ENCODE data around the gene SCIN.

The SCIN gene

DNA sequence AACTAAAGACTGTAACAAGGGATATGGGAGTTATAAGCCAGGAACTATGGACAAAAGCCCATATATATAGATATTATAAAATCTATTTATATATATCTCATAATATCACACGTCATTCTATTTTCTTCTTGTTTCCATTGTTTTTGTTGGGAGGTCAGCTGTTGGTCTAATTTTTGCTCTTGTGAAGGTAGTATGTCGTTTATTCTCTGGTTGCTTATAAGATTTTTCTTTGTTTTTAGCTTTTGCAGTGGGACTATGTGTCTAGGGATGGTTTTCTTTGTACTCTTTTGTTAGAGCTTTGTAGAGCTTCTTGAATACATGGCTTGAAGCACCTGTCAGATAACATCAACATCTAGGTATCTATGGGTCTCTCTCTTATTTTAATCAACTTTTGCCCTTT lies 130.9 kb downstream of the SCIN start:
- no peak overlapping the region for H3K18ac ChIP-seq (ENCODE audit: low read length)
- H3K23ac ChIP-seq (ENCODE audit: low read length), result no peak overlapping the region
- H2AFZ ChIP-seq (ENCODE audit: insufficient read depth, low read length, poor library complexity), result no peak overlapping the region
- no peak overlapping the region for H3K4ac ChIP-seq (ENCODE audit: low read depth, low read length)
- no peak overlapping the region for H3K4me3 ChIP-seq (ENCODE audit: low read depth, low read length)
- H4K91ac ChIP-seq (ENCODE audit: low read depth, low read length), result no peak overlapping the region
- H2BK120ac ChIP-seq (ENCODE audit: insufficient read depth, low read length, poor library complexity), result no peak overlapping the region
- H3K27me3 ChIP-seq (ENCODE audit: insufficient read depth, low read length), result no peaks in the 10 kb centered on the region
- no peak overlapping the region for H3K14ac ChIP-seq (ENCODE audit: low read length)
- no CpG with 5 or more reads among the region's 2 CpGs for WGBS (ENCODE audit: extremely low coverage, insufficient coverage, insufficient read length)
- H3K4me1 ChIP-seq (ENCODE audit: control insufficient read depth in 1 of 2, insufficient read depth in 2 of 2, low read length in 2 of 2), result no peaks in the 10 kb centered on the region
- no peak overlapping the region for H2BK12ac ChIP-seq (ENCODE audit: low read length)
- no peak for DNase-seq
- no peaks in the 10 kb centered on the region for H3K9me3 ChIP-seq (ENCODE audit: insufficient read depth, low read depth, low read length)
- H2BK5ac ChIP-seq (ENCODE audit: low read depth, low read length, poor library complexity), result no peak overlapping the region
- no peaks in the 10 kb centered on the region for H3K79me2 ChIP-seq (ENCODE audit: control insufficient read depth, insufficient read depth, low read length, poor library complexity)
- H2AK5ac ChIP-seq (ENCODE audit: low read length), result no peak overlapping the region
- no peak overlapping the region for H4K12ac ChIP-seq (ENCODE audit: low read depth, low read length)
- H3K36me3 ChIP-seq (ENCODE audit: control insufficient read depth in 1 of 2, insufficient read depth in 2 of 2, low read length in 2 of 2), result no peaks in the 10 kb centered on the region
- H3K79me1 ChIP-seq (ENCODE audit: low read length), result no peaks in the 10 kb centered on the region
- no peak overlapping the region for H4K8ac ChIP-seq (ENCODE audit: low read depth, low read length)
- H3K4me2 ChIP-seq (ENCODE audit: low read length), result no peak overlapping the region
- H3K27ac ChIP-seq (ENCODE audit: low read depth, low read length), result no peak overlapping the region
- H3K9ac ChIP-seq (ENCODE audit: low read length), result no peak overlapping the region

DNA sequence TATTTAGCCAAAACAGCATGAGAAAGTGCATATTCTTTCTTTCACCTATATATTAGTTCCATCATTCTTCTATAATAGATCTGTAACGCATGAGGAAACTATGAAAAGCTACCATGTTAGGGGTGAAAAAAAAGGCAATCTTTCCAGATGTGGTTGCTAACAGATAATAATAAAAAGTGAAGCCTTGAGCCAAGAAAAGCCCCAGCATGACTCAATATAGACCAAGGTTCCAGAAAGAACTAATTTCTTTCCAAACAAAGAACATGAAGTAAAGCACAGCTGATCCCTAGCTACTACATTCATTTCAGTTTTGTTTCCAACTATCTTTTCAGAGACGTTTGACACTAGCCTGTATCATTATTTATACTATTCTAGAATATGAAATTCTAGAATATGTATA lies 133.4 kb downstream of the SCIN start:
- Histone ChIP-seq H3K14ac (ENCODE audit: low read length) (no peak overlapping the region), H3K4me1 (ENCODE audit: control insufficient read depth in 1 of 2, insufficient read depth in 2 of 2, low read length in 2 of 2) (no peaks in the 10 kb centered on the region), H2AK5ac (ENCODE audit: low read length) (no peak overlapping the region), H2BK5ac (ENCODE audit: low read depth, low read length, poor library complexity) (no peak overlapping the region), H3K18ac (ENCODE audit: low read length) (no peak overlapping the region), H2BK12ac (ENCODE audit: low read length) (no peak overlapping the region), H3K79me1 (ENCODE audit: low read length) (no peaks in the 10 kb centered on the region), H3K4ac (ENCODE audit: low read depth, low read length) (no peak overlapping the region), H3K4me2 (ENCODE audit: low read length) (no peak overlapping the region), H3K36me3 (ENCODE audit: control insufficient read depth in 1 of 2, insufficient read depth in 2 of 2, low read length in 2 of 2) (no peaks in the 10 kb centered on the region), H4K91ac (ENCODE audit: low read depth, low read length) (no peak overlapping the region), H4K8ac (ENCODE audit: low read depth, low read length) (no peak overlapping the region), H4K12ac (ENCODE audit: low read depth, low read length) (no peak overlapping the region), H3K9ac (ENCODE audit: low read length) (no peak overlapping the region), H3K27ac (ENCODE audit: low read depth, low read length) (no peak overlapping the region), H2BK120ac (ENCODE audit: insufficient read depth, low read length, poor library complexity) (no peak overlapping the region), H3K9me3 (ENCODE audit: insufficient read depth, low read depth, low read length) (no peaks in the 10 kb centered on the region), H3K27me3 (ENCODE audit: insufficient read depth, low read length) (no peaks in the 10 kb centered on the region), H3K79me2 (ENCODE audit: control insufficient read depth, insufficient read depth, low read length, poor library complexity) (no peaks in the 10 kb centered on the region), H3K4me3 (ENCODE audit: low read depth, low read length) (no peak overlapping the region), H2AFZ (ENCODE audit: insufficient read depth, low read length, poor library complexity) (no peak overlapping the region), H3K23ac (ENCODE audit: low read length) (no peak overlapping the region)
- no CpG with 5 or more reads among the region's 2 CpGs for WGBS (ENCODE audit: extremely low coverage, insufficient coverage, insufficient read length)
- DNase-seq, result no peak

DNA sequence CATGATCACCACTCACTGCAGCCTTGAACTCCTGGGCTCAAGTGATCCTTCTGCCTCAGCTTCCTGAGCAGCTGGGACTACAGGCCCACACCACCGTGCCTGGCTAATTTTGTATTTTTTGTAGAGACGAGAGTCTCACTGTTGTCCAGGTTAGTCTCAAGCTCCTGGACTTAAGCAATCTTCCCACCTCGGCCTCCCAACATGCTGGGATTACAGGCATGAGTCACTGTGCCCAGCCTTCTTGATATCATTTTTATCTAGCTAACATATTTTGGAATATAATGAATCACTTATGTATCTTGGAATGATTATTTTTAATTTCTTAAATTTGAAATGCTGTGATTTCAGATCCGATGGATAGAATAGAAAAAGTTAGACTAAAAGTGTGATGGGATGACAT lies 135.4 kb downstream of the SCIN start:
- Histone ChIP-seq H3K4me3 (ENCODE audit: low read depth, low read length) (no peak overlapping the region), H3K4me1 (ENCODE audit: control insufficient read depth in 1 of 2, insufficient read depth in 2 of 2, low read length in 2 of 2) (no peaks in the 10 kb centered on the region), H3K27ac (ENCODE audit: low read depth, low read length) (no peak overlapping the region), H4K91ac (ENCODE audit: low read depth, low read length) (no peak overlapping the region), H4K12ac (ENCODE audit: low read depth, low read length) (no peak overlapping the region), H3K4ac (ENCODE audit: low read depth, low read length) (no peak overlapping the region), H2BK5ac (ENCODE audit: low read depth, low read length, poor library complexity) (no peak overlapping the region), H3K23ac (ENCODE audit: low read length) (no peak overlapping the region), H4K8ac (ENCODE audit: low read depth, low read length) (no peak overlapping the region), H3K79me2 (ENCODE audit: control insufficient read depth, insufficient read depth, low read length, poor library complexity) (no peaks in the 10 kb centered on the region), H3K27me3 (ENCODE audit: insufficient read depth, low read length) (no peaks in the 10 kb centered on the region), H2AK5ac (ENCODE audit: low read length) (no peak overlapping the region), H3K4me2 (ENCODE audit: low read length) (no peak overlapping the region), H2BK12ac (ENCODE audit: low read length) (no peak overlapping the region), H2AFZ (ENCODE audit: insufficient read depth, low read length, poor library complexity) (no peak overlapping the region), H3K9ac (ENCODE audit: low read length) (no peak overlapping the region), H3K79me1 (ENCODE audit: low read length) (no peaks in the 10 kb centered on the region), H3K18ac (ENCODE audit: low read length) (no peak overlapping the region), H2BK120ac (ENCODE audit: insufficient read depth, low read length, poor library complexity) (no peak overlapping the region), H3K9me3 (ENCODE audit: insufficient read depth, low read depth, low read length) (no peaks in the 10 kb centered on the region), H3K14ac (ENCODE audit: low read length) (no peak overlapping the region), H3K36me3 (ENCODE audit: control insufficient read depth in 1 of 2, insufficient read depth in 2 of 2, low read length in 2 of 2) (no peaks in the 10 kb centered on the region)
- WGBS (ENCODE audit: extremely low coverage, insufficient coverage, insufficient read length), result no CpG with 5 or more reads among the region's 4 CpGs
- DNase-seq, result no peak

DNA sequence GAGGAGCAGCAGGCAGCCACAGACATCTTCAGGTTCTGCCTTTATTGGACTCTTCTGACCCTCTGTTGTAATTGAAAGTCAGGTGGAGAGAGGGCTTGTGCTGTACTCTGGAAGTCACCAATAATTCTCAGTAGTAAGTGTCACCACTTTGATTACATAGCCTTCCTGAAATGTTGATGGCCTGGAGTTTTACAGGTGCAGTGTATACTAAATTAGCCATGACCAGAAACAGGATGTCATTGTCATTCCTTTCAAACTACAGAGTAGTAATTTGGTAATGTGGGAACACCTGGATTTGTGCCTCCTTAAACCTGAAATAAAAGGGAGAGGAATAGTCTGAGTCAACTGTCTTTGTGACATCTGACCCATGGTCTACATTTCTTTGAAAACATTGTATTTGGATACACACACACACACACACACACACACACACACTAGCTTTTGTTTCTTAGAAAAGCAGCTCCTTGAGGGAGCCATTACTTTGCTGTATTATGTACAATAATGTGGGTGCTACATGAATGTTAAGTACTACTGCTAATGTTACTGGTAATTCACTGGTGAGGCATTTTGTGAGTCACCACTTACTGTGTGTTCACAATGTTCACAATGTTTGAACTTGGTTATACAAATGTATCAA lies 136.5 kb downstream of the SCIN start:
- H2BK120ac ChIP-seq (ENCODE audit: insufficient read depth, low read length, poor library complexity), result no peak overlapping the region
- no peaks in the 10 kb centered on the region for H3K9me3 ChIP-seq (ENCODE audit: insufficient read depth, low read depth, low read length)

More for the DNA sequence above, 136.5 kb downstream of the SCIN start:
- H2BK12ac ChIP-seq (ENCODE audit: low read length), result no peak overlapping the region
- no peaks in the 10 kb centered on the region for H3K79me1 ChIP-seq (ENCODE audit: low read length)
- H2AK5ac ChIP-seq (ENCODE audit: low read length), result no peak overlapping the region
- no peak overlapping the region for H4K12ac ChIP-seq (ENCODE audit: low read depth, low read length)
- no peak overlapping the region for H3K14ac ChIP-seq (ENCODE audit: low read length)
- H4K8ac ChIP-seq (ENCODE audit: low read depth, low read length), result no peak overlapping the region
- DNase-seq, result no peak
- no peaks in the 10 kb centered on the region for H3K36me3 ChIP-seq (ENCODE audit: control insufficient read depth in 1 of 2, insufficient read depth in 2 of 2, low read length in 2 of 2)
- H4K91ac ChIP-seq (ENCODE audit: low read depth, low read length), result no peak overlapping the region
- H3K4ac ChIP-seq (ENCODE audit: low read depth, low read length), result no peak overlapping the region
- H3K23ac ChIP-seq (ENCODE audit: low read length), result no peak overlapping the region
- no peaks in the 10 kb centered on the region for H3K4me1 ChIP-seq (ENCODE audit: control insufficient read depth in 1 of 2, insufficient read depth in 2 of 2, low read length in 2 of 2)
- H3K4me3 ChIP-seq (ENCODE audit: low read depth, low read length), result no peak overlapping the region
- H3K79me2 ChIP-seq (ENCODE audit: control insufficient read depth, insufficient read depth, low read length, poor library complexity), result no peaks in the 10 kb centered on the region
- H3K18ac ChIP-seq (ENCODE audit: low read length), result no peak overlapping the region
- no peaks in the 10 kb centered on the region for H3K27me3 ChIP-seq (ENCODE audit: insufficient read depth, low read length)
- H2BK5ac ChIP-seq (ENCODE audit: low read depth, low read length, poor library complexity), result no peak overlapping the region
- H2AFZ ChIP-seq (ENCODE audit: insufficient read depth, low read length, poor library complexity), result no peak overlapping the region
- H3K27ac ChIP-seq (ENCODE audit: low read depth, low read length), result no peak overlapping the region
- H3K4me2 ChIP-seq (ENCODE audit: low read length), result no peak overlapping the region
- H3K9ac ChIP-seq (ENCODE audit: low read length), result no peak overlapping the region

Measured in trophoblast cell (in vitro differentiated cells and primary cell).